HG03469 (cell line): ENCODE measurements around the gene HOXA11.

Experiments
- ATAC-seq: cut with Tn5 transposase; IDR thresholded peaks from one replicate; pipeline ENCODE4 v1.9.1; 2021; ENCODE audit warnings: mild to moderate bottlenecking, moderate library complexity, moderate number of reproducible peaks; ENCODE audit not compliant: unreplicated experiment

Gene HOXA11

DNA sequence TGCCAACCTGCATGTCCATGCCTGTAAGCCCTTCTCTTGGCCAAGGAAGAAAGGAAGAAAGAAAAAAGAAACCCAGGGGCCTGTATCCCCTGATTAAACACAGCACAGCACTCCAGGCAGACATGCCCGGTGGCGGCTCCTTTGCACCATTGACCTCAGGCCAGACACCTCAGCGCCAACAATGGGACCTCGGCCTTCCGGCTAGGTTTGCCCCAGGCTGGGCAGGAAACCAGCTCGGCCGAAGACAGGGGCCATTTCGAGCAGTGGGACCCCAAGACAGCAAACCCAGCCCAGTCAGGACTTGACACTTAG is 13.8 kb downstream of the HOXA11 start:
- no peak for ATAC-seq

DNA sequence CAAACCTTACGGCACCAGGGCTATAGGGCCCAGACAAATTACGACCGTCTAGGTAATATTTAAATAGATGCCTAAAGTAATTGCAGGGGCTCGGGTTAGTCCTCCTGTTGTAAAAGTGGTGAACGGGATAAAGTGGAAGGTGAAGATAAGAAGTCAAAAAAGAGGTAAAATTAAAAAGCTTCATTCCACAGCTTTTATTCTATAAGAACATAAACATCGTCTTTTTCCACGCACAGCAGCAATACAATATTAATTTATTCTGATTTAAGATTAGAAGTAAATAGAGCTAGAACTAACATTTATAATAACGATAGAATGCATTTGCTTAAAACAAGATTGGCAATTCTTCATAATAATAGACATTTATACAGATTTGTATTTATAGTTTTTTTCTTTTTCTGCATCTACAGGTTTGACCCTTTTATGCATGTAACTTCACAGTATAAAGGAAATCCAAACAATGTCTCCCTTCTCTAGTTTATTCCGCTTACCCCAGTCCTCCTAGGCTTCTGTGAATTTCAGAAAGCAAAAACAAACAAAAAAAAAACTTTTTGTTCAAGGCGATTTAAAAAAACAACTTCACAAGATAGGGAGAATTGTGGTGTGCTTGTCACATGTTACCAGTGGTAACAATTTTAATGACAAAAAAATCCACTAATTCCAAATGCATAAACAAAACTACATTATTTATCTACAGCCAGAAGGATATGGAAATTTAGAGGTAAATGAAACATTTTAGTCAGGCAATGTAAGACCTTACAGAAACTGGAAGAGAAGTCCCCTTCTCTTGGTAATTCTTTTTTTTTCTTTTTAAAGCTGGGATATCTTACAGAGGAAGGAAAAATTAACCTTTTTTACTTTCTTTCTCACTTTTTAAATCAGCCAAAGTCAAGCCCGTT is 14.4 kb downstream of the HOXA11 start:
- no peak for ATAC-seq

DNA sequence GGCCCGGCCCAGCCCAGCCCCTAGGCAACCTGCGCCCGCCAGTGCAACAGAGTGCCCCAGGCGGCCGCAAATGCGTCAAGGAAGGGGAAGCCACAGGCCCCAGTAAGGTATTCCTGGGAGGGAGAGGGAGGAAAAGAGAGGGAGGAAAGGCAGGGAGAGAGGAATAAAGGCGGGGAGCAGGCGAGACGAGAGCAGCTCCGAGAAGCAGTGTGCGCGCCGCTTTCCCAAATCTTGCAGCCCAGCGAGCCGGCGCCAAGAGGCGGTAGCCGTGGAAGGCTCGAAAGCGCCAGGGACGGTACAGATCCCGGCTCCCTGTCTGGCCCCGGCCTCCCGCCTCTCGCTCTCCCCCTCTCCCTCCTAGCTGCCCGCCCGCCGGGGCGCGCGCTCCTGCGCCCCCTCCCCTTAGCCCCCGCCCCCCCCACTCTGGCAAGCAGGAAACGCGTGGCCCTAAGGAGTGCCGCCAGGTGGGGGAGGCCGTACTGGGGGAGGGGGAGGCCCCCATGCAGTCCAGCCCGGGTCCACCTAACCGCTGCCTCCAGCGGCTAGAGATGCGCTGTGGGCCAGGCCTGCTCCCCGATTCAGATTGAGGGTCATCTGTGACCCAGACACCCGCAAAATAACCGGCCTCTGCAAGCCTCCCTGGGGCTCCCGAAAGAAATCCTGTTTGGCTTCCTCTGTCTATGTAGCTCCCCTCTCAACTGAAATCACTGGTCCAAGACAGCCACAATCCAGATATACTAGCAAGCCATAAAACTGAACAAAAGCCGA is 15.2 kb downstream of the HOXA11 start:
- no peak for ATAC-seq

DNA sequence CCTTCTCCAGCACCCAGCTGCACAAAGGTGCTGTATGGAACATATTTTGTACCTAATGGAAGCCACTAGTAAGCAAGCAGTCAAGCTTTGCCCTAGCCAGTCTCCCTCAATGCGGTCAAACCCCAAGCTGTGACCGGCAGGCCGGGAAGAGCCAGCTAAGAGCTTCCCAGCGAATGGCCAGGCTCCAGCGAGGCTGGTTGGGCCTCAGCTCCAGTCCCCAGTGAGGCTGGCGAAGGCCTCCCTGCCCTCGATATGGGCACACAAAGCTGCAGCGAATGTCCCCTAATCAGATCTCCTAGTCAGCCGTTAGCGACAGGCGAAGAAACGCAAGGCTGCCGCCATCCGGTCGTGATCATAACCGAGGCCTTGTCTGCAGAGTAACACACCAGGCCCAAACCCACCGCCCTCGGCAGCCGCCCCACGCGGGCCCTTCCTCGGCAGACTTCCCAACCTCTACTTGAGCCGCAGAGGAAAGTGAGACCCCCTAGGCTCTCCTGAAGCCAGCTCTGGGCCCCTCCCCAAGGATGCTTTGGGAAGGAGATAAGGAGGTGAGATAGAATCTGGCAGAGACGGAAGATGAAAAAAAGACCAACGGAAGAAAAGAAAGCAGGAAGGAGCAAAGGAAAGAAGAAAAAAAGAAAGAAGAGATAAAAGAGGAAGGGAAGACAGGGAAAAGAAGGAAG is 16.6 kb downstream of the HOXA11 start:
- ATAC-seq = no peak

DNA sequence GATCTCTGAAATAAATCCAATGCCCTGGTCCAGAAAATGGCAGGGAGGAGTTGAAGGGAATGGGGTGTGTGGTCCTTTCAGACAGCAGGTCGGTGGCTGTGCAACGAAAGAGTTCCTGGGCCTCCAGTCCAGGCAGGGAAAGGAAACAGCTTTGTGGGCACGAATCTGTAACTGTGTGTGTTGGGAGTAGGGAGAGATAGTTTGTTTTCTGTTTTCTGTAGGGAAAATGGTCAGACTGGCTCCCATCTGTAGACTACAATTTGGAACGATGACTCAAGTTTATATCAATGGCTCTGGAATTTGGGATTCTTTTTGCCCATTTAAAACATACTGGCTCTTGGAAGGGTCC is 17.1 kb downstream of the HOXA11 start:
- no peak for ATAC-seq

DNA sequence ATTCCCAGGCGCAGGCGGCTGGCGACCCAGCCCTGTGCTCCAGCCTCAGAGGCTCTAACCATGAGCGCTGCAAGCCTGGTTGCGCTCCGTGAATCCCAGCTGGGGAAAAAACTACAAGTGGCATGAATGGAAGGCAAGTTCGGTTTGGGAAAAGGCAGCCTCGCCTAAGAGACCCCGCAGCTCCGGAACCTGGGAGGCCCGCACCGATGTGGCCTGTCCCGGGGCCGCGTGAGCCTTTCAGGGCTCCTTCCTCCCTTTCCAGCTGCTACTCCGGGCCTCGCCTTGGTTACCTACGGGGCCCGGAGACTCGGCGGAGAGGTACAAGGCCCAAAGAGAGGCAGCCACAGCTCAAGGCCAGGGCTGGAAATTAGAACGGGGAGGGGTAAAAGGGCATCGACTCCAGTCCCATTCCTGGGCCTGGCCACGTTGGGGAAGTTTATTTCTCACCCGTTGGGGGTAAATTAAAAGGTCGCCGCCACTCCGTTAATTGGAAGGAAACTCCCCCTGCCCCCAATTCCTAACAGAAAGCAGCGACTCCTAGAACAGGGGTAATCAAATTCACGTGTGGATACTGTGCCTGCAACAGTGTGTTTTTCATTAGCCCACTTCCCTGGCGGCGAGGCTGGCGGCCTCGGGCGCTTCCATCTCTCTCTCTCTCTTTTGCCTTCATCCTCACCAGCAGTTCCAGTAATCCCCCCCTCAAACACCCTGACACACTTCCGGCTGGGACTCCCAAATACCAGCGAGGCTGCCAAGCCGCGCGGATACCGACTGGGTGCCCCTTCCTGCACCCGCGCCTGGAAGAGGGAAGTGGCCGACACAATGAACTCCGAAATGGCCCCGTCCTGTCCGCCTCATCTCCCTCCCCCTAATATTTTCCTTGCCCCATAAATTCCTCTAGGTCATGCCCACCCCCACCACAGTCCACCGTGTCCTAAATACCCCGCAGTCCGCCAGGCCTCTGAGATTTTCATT is 18.2 kb downstream of the HOXA11 start:
- ATAC-seq = no peak

DNA sequence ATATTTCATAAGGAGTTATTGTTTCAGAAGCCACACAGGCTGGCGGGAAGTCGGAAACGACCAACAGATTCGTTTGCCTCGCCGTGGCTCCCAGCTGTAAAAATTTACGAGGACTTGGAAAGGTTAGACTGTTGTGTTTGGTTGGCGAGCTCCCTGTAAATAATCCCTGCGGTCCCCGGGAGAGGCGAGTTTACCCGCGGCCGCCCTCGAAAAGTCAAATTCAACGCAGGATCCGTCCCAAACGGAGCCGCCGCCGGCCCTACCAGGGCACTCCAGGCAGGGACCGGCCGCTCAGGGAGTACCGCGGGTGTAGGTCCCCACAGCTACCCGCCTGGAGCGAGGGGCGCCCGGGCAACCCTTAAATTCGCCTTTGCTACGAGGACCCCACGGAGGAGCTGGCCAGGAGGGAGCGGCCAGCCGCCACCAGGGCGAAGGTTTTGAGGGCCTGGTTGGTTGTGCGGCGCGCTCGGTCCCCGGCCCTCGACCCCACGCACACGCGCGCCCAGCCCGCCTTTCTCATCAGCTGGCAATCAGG is 19.0 kb downstream of the HOXA11 start:
- ATAC-seq = no peak

DNA sequence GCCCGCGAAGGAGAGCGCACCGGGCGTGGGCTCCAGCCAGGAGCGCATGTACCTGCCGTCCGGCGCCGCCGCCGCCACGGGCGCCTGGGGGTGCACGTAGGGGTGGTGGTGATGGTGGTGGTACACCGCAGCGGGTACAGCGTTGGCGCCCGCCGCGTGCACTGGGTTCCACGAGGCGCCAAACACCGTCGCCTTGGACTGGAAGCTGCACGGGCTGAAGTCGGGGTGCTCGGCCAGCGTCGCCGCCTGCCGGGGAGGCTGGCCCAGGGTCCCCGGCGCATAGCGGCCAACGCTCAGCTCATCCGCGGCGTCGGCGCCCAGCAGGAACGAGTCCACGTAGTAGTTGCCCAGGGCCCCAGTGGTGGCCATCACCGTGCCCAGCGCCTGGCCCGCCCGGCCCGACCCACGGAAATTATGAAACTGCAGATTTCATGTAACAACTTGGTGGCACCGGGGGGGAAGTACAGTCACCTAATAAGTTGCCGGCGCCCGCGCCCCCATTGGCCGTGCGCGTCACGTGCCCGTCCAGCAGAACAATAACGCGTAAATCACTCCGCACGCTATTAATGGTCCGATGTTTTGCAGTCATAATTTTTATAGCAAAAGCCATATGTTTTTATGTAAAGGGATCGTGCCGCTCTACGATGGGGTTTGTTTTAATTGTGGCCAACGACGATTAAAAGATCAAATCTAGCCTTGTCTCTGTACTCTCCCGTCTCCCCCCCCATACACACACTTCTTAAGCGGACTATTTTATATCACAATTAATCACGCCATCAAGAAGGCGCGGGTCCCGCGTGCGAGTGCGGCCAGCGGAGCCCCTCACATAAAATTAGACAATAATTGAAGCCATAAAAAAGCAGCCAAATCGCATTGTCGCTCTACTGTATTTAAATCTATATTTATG is 19.7 kb downstream of the HOXA11 start, which contains the start of gene HOXA9:
Gene HOXA9 (minus strand): TSS at position 449 of the 907 bp plus-strand sequence. CDS start 80 bp downstream, at position 369.
- ATAC-seq = no peak

DNA sequence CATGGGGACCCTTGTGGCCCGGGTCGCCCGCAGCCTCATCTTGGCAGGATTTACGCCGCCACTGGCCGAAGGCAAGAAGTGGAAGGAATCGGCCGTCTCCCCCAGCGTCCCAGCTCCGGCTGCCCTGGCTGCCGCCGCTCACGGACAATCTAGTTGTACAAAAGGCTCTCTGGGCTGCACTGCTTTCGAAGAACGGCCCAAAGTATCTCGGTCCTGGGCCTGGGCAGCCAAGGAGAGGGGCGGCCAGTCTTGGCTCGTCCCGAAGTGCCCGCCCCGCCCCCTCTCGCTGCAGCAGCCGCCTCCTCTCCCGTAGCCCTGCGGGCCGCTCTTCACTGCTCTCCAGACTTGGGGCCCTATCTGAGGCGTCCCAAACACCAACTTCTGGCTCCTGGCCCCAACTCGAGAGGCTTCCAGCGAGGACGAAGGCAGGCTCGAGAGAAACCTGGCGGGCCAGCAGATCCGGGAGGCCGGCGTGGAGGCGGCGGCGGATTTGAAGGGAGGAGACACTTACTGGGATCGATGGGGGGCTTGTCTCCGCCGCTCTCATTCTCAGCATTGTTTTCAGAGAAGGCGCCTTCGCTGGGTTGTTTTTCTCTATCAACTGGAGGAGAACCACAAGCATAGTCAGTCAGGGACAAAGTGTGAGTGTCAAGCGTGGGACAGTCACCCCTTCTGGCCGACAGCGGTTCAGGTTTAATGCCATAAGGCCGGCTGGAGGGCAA is 20.5 kb downstream of the HOXA11 start:
- no peak for ATAC-seq

DNA sequence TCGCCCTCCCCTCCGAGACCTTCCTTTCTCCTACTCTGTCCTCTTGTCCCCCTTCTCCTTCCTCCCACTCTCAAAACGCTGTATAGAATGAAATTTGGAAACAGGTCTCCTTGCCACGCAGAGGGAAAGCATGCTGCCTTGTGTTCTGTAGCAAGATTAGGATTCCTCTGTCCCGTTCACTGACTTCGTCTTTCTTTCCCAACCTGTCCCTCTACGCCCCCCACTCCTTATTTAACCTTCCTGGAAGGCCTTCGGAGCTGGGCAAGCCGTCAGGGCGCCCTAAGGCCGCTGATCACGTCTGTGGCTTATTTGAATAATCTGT is 21.0 kb downstream of the HOXA11 start:
- ATAC-seq = no peak

DNA sequence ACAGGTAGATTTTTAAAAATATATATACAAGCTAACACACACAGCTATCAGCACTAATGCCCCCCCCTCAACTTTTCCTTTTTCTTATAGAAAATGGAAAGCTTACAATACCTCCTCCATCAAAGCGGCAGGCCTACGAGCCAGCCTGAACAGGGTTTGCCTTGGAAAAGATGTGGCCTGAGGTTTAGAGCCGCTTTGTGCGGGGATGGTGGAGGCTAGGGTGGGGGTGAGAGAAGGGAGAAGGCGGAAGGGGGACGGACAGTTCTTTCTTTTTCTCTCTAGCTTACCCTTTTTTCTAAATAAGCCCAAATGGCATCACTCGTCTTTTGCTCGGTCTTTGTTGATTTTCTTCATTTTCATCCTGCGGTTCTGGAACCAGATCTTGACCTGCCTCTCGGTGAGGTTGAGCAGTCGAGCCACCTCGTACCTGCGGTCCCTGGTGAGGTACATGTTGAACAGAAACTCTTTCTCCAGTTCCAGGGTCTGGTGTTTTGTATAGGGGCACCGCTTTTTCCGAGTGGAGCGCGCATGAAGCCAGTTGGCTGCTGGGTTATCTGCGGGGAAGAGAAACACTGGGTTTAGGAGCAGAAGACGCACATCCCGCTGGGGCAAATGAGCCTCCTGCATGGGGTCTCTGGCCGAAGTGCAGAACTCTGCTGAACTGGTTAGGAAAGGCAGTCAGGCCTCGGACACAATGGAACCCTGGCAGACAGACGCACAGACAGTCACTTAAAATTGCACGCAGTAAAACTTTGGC is 21.6 kb downstream of the HOXA11 start:
- ATAC-seq = no peak

DNA sequence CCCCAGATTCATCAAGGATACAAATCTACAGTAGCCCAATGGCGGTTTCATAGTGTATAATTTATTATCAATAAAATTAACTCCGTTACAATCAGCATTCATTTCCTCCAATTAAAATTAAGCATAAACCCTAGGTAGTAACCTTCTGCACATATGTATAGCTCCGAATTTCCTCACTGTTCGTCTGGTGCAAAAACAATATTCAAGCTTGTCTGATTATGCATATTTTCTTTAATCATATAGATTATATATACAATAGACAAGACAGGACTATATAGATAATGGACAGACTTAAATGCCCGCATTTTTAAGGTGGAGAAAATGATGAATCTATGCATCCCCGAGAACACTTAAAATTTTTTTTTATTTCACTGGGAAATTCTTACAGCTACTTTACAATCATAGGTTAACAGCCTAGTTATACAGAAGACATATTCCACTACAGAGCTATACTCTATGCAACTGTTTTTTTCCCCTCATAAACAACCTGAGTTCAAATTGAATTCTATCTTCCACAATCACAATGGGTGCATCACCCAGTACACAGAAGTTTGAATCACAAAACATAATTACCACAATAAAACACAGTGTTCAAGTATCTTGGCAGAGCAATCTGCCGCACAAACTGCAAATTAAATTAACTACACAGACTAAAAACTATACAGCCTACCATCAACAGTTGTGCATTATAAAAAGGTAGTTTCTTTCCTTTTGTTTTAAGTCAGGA is 22.3 kb downstream of the HOXA11 start:
- ATAC-seq = no peak

DNA sequence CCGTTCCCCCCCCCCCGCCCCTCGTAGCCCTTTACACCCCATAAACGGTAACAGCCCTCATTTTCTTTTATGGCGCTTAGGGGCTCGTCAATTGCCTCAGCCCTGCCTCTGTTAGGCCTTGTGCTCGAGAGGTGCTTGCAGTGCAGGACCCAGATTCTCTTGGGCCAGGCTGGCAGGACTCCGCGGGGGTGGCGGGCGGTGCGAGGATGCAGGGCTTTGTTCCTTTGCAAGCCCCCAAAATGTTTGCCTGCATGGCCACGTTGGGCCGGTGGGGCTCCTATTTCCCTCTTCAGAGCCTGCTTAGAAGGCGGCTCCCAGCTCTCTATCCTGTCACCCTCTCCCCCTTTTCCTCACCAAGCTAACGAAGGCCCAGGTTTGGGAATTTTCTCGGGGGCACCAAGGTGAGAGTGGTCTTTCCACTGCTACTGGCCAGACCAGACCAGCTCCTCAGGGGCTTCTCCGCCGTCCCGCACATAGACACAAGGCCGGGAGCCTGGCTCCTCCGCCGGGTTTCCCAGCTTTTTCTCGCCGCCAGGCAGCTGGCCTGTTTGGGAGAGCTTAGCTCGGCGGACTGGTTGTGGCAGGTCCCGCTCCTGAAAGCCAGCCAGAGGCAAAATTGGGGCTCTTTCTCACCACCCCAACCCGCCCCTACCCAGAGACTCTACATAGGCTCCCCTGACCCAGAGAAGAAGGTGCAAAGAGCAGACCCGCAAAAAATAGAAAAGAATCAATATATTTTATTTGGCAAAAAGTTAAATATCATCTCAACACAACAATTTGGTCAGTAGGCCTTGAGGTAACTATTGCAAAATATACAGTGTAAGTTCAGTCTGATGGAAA is 23.1 kb downstream of the HOXA11 start:
- ATAC-seq = no peak

DNA sequence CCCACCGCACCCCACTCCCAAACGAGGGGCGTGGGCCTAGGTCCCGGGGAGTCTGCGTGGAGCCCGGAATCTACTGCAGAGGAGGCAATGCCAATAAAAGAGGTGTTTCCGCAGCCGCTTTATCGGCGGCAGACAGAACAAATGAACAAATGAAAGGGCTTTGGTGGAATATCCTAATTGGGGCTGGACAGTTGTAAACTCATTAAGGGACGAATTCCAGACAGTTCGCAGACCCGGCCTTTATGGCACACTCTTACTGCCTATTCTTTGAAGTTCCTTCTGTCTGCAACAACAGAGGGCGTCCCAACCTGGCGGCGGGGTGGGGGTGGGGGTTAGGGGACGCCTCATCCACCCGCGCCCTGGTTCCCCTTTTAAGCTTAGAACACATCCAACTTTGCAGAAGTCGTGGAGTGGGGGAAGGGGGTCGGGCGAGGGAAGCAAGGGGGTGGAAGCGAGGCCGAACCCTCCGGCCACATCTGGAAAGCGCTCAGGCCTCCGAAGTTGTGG is 23.8 kb downstream of the HOXA11 start:
- no peak for ATAC-seq

DNA sequence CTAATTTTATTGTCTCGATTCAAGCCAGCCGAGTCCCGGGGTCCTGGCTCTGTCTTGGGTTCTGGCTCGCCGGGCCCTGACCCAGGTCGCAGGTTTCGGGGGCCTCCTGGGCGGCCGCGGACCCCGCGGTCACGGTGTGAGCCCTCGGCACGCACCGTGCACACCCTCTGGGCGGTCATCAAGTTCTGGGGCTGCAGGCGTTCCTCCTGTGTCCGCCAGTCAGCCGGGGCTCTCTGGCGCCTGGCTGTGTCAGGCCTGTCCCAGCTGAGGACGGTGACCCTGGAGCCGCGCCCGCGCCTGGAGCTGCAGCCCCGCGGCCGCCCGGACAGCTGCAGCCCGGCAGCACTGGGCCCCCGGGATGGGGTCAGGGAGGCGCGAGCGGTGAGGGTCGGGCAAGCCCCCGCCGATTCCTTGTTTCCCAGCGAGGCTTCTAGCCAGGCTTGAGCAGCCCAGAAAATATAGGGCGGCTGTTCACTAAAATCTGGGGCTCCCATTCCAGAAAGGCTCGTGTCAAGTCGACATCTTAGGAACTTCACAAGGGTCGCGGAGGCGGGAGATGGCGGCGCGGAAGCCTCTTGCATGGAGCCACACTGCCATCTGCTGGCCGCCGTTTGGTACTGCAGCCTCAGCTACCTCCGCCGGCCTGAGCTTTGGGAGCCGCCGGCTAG is 24.4 kb downstream of the HOXA11 start:
- no peak for ATAC-seq

DNA sequence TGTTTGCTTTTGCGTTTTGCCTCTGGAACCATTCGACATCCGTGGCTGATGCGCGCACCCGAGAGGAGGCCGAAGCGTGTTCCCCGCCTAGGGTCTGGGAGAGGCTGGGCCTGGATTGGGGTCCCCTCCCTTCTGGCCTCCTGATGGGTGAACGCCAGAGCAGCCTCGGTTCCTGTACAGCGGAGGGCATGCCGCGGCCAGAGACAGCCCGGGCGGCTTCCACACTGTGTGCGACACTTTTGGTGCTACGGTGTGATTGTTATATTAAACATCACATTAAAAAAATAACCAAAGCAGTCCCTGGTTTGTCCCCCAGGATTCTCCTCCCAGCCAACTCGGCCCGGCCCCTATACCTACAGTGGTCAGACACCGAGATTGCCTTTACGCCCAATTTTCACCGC is 24.9 kb downstream of the HOXA11 start:
- no peak for ATAC-seq
